ENCODE measurements around the gene CAB39L.
"Not testable (repeated sequence)": the region's sequence is repeated elsewhere in the genome, so short reads cannot be mapped to it uniquely, and the experiment has no call there.

The CAB39L gene

DNA sequence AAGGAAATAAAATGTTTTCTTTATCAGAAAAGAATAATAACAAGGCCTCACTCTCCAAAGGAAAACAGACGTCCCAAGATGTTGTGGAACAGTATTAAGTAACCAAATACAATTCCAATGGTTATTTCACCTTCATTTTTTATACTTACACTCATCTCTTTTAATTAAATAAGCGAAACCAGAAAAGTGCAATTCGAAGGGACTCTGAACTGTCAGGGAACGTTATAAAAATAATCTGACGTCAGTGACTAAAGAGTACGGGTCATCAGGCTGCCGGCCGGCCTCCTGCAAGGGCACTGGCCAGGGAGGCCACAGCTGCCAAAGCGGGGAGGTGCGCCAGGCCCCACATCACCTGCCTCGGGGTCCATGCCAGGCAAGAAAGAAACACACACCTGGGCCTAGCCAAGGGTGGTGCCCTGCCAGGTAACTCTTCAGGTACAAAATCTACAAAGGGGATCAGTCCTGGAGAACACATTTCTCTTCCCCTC lies 134.9 kb downstream of the CAB39L start:
- no peak for DNase-seq (ENCODE audit: low spot score)

DNA sequence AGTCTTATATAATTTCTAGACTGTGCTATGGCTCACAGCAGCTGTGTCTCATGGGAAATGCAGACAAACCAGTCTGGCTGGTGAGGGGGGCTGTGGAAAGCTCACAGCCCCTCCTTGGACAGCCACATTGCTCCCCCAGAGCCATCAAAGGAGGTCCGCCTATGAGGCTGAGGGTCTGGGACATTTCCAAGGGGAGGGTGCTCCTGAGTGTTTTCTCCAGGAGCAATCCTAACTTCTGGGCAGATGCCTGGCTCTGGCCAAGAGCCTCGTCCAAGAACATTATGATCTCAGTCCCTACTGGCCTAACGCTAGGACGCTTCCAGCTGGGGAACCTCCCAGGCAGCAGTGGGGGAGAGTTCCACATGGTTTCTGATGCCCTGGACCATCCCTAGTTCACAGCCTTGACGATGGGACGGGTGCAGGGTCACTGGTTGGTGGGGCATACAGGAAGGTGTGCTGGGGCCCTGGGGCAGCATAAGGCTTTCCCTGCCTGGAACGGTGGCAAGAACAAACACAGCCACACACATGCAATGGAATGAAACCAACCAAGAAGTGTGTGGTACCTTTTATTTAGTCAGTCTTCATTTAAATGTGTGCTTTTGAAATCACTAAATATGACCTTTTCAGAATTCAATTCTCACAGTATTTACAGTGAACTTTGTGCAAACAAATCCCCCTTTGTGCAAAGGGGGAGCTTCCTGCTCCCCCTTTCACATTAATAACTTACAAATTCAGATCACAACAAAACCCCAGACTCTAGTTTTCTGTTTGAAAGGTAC lies 135.6 kb downstream of the CAB39L start:
- DNase-seq (ENCODE audit: low spot score): no peak

- DNase-seq (ENCODE audit: low spot score): no peak
Observed at GRCh38 chr13:49307365-49307764, 136.5 kb downstream of the CAB39L start.

DNA sequence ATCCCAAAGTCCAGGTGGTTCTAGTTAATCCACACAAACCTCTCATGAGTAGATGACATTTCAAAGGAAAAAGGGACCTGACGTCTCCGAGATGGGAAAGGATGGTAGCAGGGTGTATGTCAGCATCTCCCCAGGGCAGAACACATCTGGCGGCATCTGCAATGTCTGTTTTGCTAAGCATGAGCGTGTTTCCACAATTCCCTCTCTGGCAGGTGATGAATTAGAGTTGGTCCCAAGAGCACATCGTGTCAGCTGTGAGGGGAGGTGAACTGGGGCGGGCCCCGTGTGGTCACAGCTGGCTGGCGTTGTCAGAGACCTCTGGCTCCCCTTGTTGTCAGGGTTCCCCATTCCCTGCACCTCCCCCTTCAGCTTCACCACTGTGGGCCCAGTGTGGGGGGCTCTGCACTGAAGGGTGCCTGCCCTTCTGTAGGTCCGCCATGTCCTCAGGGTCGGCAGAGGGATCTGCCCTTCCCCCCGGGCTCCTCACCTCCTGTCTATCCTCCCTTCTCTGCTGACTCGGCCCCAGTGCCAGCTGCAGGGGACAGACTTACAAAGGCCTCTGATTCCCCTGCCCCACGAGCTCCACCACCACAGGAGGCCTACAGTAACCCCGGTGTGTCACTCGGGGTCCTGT lies 138.0 kb downstream of the CAB39L start:
- DNase-seq (ENCODE audit: low spot score): no peak

GRCh38 chr13:49304763-49305700 lies 138.8 kb downstream of the CAB39L start:
- no peak for DNase-seq (ENCODE audit: low spot score)

GRCh38 chr13:49304356-49304755 lies 139.5 kb downstream of the CAB39L start:
- no peak for DNase-seq (ENCODE audit: low spot score)

GRCh38 chr13:49303533-49304252 lies 140.2 kb downstream of the CAB39L start:
- peak; percentile 80 for DNase-seq (ENCODE audit: low spot score)

DNA sequence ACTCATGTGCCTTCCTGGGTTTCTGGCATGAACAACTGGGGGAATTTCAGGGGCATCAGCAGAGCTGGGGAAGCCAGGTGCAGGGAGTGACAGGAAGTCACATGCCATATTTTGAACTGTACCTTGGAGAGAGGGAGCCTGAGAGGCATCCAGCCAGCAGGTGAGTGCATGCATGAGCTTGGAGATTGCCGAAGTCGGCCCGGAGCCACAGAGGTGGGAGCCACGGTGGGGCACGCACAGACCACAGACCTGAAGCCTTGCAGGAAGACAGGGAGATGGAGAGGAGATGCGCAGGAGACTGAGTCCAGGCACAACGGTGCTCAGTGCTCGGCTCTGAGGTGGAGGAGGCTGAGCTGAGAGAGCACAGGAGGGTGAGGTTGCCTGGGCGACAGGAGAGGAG lies 141.0 kb downstream of the CAB39L start:
- DNase-seq (ENCODE audit: low spot score): no peak

GRCh38 chr13:49302222-49302621 lies 141.6 kb downstream of the CAB39L start:
- DNase-seq (ENCODE audit: low spot score): no peak

GRCh38 chr13:49300739-49301589 lies 142.9 kb downstream of the CAB39L start:
- peak; percentile 72 for DNase-seq (ENCODE audit: low spot score)

- no peak for DNase-seq (ENCODE audit: low spot score)
Observed at GRCh38 chr13:49300276-49300675, 143.6 kb downstream of the CAB39L start.

- peak; percentile 96 for DNase-seq (ENCODE audit: low spot score)
Observed at GRCh38 chr13:49298903-49299605, 144.8 kb downstream of the CAB39L start.

DNA sequence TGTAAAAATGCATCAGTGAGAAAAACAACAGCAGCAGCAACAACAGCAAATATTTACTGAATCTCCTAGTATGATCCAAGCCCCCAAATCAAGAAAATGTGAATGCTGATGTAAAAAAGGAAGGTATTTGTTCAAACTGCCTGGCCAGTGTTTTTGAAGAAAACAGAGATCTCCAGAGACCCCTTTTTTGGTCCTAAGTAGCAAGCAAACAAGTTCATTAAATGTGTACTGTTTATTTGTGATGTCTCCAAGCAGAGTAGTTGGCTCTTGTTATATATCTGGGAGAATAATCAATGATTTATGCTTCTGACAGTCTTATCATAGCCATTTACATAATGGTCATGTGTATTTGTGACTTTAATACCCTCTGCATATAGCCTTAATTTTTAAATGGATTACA lies 145.4 kb downstream of the CAB39L start:
- DNase-seq (ENCODE audit: low spot score): no peak

- DNase-seq (ENCODE audit: low spot score): no peak
Observed at GRCh38 chr13:49297338-49297737, 146.5 kb downstream of the CAB39L start.

GRCh38 chr13:49296659-49297058 lies 147.2 kb downstream of the CAB39L start:
- DNase-seq (ENCODE audit: low spot score): no peak

DNA sequence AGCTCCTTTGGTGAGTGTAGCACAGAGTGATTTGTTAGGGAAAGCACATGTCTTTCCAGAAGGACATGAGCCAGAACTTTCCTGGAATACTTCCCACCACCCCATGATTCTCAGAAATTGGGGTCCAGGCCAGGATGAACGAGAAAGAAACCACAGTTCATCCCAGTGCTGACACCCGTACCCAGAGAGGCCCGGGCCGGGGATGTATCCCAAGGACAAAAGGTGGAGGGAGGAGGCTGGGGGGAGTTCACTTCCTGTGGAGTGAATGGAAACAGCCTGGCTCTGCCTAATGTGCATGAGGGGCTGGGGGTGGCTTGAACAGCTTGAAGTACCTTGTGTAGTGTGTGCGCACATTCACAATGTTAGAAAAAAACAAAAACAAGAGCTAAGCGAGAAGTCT lies 148.6 kb downstream of the CAB39L start:
- no peak for DNase-seq (ENCODE audit: low spot score)

GRCh38 chr13:49294723-49295122 lies 149.1 kb downstream of the CAB39L start:
- DNase-seq (ENCODE audit: low spot score): not testable (repeated sequence)

DNA sequence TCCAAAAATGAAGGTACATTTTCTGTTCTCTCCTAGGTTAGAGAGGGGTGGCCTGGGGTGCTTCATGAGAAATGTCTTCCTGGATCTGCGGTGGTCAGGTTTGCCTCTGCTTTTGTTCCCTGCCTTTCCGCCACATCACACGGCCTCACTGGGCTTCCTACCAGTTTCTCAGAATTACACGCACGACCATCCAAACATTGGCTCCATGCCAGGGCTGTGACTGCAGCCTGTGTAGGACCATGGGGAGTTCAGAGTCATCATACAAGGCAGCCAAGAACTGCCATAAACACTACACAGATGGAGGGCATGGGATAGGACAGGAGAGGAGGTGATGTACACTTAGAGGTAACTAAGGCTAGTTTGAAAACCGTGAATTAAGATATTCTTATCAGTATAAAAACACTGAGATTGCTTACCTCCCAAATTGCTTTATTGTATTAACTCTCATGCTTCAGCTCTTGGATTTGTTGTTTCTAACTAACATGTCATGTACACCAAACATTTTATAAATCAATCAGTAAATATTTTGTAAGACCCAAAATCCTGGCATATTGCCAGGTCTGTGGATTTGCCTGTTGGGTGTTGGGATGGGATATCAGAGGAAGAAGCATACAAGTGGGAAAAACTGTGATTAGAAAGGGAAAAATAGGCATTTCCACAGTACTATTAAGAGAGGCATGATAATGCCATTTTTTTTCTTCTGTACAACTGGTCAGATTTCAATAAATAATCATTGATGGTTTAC lies 150.9 kb downstream of the CAB39L start:
- DNase-seq (ENCODE audit: low spot score): no peak

DNA sequence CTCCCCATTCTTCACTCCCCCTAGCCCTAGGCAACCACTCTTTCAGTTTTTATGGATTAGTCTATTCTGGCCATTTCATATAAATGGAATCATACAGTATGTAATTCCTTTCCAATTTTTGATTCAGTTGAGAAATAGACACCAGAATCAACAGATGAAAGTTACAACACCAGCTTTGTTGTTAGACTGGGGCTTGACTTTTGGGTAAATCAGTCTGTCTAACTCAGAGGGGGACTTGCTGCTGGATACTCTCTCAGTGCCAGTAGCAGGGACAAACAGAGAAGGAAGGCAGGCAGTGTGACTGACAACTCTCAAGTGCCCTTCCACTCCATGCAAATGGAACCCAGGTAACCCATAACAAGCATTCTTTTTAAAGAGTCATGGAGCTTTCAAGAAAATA lies 155.4 kb downstream of the CAB39L start:
- no peak for DNase-seq (ENCODE audit: low spot score)

All from COLO829 (cell line).